Adipose tissue (tissue), 3 donors: ENCODE measurements around the gene CSNK1G1. TPM values are rescaled to one million over a fixed set of nuclear protein-coding genes. Genes with fewer than 3 reads are reported as not detected.
A peak's percentile ranks its signal among the peaks of the same experiment; 100 is the strongest.
"Not testable (repeated sequence)": the region's sequence is repeated elsewhere in the genome, so short reads cannot be mapped to it uniquely, and the experiment has no call there.

Experiments
- H3K27ac ChIP-seq: one replicate; pipeline ENCODE4 v1.5.1; 2013; ENCODE audit warnings: low read depth, low read length
- WGBS, 3 donors: extraction: QIAGEN DNeasy Blood & Tissue Kit; methylation state at CpG; one replicate each; pipeline ENCODE4 v1.1.7; 2013; 5-methylcytosine and 5-hydroxymethylcytosine counted together
- polyA plus RNA-seq, 3 donors: library from polyadenylated mRNA; stranded (reverse); fragments of 200-250 nt; gene quantifications; one replicate each; pipeline ENCODE4 v1.2.3, GENCODE V29; 2013
- donor health status: healthy with polysubstance abuse.
- donor health status: Bipolar disorder and iron deficiency.
- donor health status: healthy.

The CSNK1G1 gene
- polyA plus RNA-seq, 3 donors, result 2.3 to 4.8 (median 2.9) TPM

- H3K27ac ChIP-seq, result peak overlapping the region; percentile 68
- 1% methylated on average over 26 to 30 of the region's 30 CpGs for WGBS, 3 donors
Measured at GRCh38 chr15:64355348-64355943, 527 bp downstream of the CSNK1G1 start.

GRCh38 chr15:64354688-64355344 is 1.2 kb downstream of the CSNK1G1 start:
- no peak overlapping the region for H3K27ac ChIP-seq
- 8 to 32% (median 29%) methylated on average over 5 of the region's 5 CpGs for WGBS, 3 donors

- 62 to 82% (median 74%) methylated on average over 7 of the region's 7 CpGs for WGBS, 3 donors
Measured at GRCh38 chr15:64351265-64351664, 4.7 kb downstream of the CSNK1G1 start.

DNA sequence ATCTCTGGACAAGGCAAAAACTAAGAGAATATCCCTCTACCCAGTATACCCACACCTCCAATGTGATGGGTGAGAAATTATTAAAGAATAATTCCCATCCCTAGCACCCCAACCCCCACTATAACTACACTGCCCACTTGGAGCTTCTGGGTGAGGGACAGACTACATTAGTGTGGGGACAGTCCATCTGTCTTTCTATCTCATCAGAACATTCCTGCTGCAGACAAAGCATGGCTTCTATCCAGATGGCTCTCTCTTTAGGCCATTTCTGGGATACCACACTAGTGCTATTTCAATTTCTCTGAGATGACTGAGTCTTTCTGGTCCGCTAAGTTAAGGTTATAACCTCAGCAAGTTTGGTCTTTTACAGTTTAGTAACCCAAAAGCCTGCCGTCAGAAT is 6.6 kb downstream of the CSNK1G1 start:
- no peak overlapping the region for H3K27ac ChIP-seq
- WGBS, 3 donors, result 95 to 98% (median 95%) methylated on average over 2 of the region's 2 CpGs

More at GRCh38 chr15:64351265-64351664, 4.7 kb downstream of the CSNK1G1 start:
- H3K27ac ChIP-seq, result no peak overlapping the region

DNA sequence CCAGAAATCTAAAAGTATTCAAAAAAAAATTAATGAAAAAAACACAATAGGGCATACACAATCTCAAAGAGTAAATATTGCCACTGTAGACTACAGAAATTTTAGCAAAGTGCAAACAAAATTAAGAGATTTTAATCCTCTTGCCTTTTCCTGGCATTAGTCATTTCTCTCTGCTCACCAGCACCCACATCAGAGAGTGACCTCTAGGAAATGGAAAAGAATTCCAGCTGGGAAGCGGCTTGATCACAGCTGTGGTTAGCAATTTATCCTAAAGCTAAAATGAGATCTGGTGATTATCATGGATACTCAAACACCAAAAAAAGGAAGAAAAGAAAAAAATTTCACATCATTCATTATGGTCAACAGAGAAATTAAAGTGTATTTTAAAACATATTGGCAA is 7.5 kb downstream of the CSNK1G1 start:
- H3K27ac ChIP-seq, result no peak overlapping the region
- 78 to 89% (median 86%) methylated on average over 1 of the region's 1 CpG for WGBS, 3 donors

- WGBS, 3 donors, result 89 to 97% (median 96%) methylated on average over 6 of the region's 6 CpGs
- H3K27ac ChIP-seq, result not testable (repeated sequence)
Measured at GRCh38 chr15:64346242-64346641, 9.7 kb downstream of the CSNK1G1 start.

GRCh38 chr15:64344651-64345294 is 11.2 kb downstream of the CSNK1G1 start:
- H3K27ac ChIP-seq, result no peak overlapping the region

DNA sequence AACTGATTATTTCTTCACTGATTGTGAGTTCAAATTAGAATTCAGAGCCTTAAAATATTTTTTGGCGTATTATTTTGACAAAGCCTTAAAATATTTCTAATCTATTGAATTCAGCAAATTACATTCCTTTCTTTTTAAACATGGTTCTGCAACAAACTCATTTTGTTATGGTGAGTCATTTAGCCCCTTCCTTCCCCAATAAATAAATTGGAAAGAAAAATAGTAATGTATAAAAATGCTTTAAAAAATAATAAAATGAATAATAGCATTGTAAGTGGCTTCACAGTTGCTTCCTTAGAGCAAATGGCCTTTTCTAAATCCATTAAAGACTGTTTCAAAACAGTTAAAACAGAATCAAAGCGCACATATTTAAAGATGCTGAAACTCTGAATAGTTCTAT is 12.1 kb downstream of the CSNK1G1 start:
- H3K27ac ChIP-seq, result no peak overlapping the region
- 90 to 93% (median 92%) methylated on average over 2 of the region's 2 CpGs for WGBS, 3 donors

DNA sequence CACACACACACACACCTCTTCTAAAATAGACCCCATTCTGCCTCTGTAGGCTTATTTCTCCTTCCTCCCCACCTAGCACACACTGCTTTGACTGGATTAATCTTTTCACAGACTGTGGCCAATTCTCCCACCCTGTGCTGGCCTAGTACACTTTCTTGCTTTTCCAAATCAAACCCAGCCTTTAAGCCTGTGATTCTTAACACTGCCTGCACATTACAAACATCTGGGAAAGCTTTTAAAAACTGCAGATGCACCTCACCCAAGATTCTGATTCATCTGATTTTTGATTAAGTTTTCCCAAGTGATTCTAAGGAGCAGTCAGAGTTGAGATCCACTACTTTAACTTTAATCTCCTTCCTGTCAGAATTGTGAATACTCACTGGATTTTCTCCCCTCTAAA is 12.8 kb downstream of the CSNK1G1 start:
- no peak overlapping the region for H3K27ac ChIP-seq

- 90 to 93% (median 90%) methylated on average over 4 of the region's 4 CpGs for WGBS, 3 donors
- H3K27ac ChIP-seq, result no peak overlapping the region
Measured at GRCh38 chr15:64341961-64342360, 14.0 kb downstream of the CSNK1G1 start.

DNA sequence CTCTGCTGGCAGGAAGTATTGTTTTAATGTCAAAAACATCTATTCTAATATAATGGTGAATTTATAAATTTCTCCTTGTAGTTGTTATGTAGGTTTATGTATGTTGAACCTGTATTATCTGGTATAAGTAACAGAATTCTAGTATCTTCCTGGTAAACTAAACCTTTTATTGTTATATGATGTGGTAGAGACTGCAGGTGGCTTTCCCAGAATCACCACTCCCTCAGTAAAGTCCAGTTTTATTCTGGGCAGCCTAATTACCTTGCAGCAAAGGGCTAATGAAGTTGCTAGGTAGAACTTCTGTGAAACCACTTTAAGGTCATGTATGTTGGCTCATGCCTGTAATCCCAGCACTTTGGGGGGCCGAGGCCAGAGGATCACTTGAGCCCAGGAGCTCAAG is 15.6 kb downstream of the CSNK1G1 start:
- WGBS, 3 donors, result 97 to 100% (median 100%) methylated on average over 1 of the region's 1 CpG
- H3K27ac ChIP-seq, result no peak overlapping the region

GRCh38 chr15:64337761-64338160 is 18.2 kb downstream of the CSNK1G1 start:
- no peak overlapping the region for H3K27ac ChIP-seq
- WGBS, 3 donors, result 72 to 89% (median 80%) methylated on average over 2 of the region's 2 CpGs

DNA sequence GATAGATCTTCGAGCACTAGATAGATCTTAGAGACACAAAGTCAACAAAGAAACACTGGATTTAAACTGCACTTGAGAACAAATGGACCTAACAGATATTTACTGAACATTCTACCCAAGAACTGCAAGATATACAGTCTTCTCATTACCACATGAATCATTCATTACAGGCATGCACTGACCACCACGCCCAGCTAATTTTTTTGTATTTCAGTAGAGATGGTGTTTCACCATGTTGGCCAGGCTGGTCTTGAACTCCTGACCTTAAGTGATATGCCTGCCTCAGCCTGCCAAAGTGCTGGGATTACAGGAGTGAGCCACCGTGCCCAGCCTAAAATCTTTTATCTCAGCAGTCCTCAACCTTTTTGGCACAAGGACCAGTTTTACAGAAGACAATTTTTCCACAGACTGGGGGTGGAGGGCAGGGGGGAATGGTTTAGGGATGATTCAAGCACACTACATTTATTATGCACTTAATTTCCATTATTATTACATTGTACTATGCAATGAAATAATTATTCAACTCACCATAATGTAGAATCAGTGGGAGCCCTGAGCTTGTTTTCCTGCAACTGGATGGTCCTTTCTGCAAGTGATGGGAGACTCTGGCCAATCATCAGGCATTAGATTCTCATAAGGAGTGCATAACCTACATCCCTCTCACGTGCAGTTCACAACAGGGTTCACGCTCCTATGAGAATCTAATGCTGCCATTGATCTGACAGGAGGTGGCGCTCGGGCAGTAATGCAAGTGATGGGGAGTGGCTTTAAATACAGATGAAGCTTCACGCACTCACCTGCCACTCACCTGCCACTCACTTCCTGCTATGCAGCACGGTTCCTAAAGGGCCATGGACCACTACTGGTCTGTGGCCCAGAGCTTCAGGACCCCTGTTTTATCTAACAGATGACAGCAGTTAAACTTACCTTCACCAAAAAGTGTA is 21.7 kb downstream of the CSNK1G1 start:
- H3K27ac ChIP-seq, result no peak overlapping the region
- whole genome bisulfite sequencing, 3 donors, result 62 to 79% (median 77%) methylated on average over 9 of the region's 9 CpGs

DNA sequence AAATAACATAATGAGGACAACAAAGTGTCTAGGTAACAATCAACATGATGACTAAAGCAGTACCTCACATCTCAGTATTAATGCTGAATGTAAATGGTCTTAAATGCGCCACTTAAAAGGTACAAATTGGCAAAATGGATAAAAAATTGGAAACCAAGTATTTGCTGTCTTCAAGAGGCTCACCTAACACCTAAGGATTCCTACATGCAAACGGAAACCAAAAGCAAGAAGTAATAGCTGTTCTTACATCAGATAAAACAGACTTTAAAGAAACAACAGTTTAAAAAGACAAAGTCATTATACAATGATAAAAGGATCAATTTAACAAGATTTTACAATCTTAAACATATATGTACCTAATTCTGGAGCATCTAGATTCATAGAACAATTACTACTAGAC is 22.5 kb downstream of the CSNK1G1 start:
- 92 to 95% (median 92%) methylated on average over 2 of the region's 2 CpGs for WGBS, 3 donors
- H3K27ac ChIP-seq, result no peak overlapping the region

- not testable (repeated sequence) for H3K27ac ChIP-seq
- 51 to 73% (median 64%) methylated on average over 2 of the region's 3 CpGs for WGBS, 3 donors
Measured at GRCh38 chr15:64331668-64332067, 24.3 kb downstream of the CSNK1G1 start.

- not testable (repeated sequence) for H3K27ac ChIP-seq
- WGBS, 3 donors, result 52 to 68% (median 56%) methylated on average over 3 of the region's 15 CpGs
Measured at GRCh38 chr15:64326975-64327374, 29.0 kb downstream of the CSNK1G1 start.

DNA sequence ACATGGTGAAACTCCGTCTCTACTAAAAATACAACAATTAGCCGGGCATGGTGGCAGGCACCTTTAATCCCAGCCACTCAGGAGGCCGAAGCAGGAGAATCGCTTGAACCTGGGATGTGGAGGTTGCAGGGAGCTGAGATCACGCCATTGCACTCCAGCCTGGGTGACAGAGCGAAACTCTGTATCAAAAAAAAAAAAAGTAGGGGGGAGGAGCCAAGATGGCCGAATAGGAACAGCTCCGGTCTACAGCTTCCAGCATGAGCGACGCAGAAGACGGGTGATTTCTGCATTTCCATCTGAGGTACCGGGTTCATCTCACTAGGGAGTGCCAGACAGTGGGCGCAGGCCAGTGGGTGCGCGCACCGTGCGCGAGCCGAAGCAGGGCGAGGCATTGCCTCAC is 29.5 kb downstream of the CSNK1G1 start:
- 90 to 96% (median 92%) methylated on average over 6 to 11 of the region's 20 CpGs for WGBS, 3 donors
- H3K27ac ChIP-seq, result not testable (repeated sequence)

DNA sequence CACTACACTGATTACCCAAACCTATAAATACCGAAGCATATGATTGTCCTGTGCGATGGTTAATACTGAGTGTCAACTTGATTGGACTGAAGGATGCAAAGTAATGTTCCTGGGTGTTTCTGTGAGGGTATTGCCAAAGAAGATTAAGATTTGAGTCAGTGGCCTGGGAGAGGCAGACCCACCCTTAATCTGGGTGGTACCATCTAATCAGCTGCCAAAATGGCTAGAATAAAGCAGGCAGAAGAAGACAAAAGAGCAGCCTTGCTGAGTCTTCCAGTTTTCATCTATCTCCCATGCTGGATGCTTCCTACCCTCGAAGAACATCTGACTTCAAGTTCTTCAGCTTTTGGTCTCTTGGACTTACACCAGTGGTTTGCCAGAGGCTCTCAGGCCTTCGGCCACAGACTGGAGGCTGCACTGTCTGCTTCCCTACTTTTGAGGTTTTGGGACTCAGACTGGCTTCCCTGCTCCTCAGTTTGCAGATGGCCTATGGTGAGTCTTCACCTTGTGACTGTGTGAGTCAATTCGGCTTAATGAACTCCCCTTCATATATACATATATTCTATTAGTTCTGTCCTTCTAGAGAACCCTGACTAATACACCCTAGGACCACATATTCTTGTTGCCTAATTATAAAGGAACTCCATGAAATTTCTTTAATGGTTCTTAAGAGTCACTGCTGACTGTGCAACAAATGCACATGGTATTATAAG is 31.7 kb downstream of the CSNK1G1 start:
- WGBS, 3 donors, result 94 to 95% (median 94%) methylated on average over 5 of the region's 5 CpGs
- no peak overlapping the region for H3K27ac ChIP-seq
